Breast epithelium (tissue), 3 donors: ENCODE measurements around the gene GCNT4.

ENCODE experiments used
- POLR2A ChIP-seq: fragments of 450-650 bp; IDR thresholded peaks from one replicate; pipeline ENCODE4 v1.6.1; 2016; ENCODE audit warnings: antibody characterized with exemption, mild to moderate bottlenecking, moderate library complexity
- TF ChIP-seq, protein P1 (sequence below), 3 donors: fragments of 450-650 bp; IDR thresholded peaks; one replicate each; pipeline ENCODE4 v1.5.1; 2016 to 2017; ENCODE audit warnings: antibody characterized with exemption in 3 of 3, mild to moderate bottlenecking in 3 of 3, moderate library complexity in 3 of 3

DNA sequence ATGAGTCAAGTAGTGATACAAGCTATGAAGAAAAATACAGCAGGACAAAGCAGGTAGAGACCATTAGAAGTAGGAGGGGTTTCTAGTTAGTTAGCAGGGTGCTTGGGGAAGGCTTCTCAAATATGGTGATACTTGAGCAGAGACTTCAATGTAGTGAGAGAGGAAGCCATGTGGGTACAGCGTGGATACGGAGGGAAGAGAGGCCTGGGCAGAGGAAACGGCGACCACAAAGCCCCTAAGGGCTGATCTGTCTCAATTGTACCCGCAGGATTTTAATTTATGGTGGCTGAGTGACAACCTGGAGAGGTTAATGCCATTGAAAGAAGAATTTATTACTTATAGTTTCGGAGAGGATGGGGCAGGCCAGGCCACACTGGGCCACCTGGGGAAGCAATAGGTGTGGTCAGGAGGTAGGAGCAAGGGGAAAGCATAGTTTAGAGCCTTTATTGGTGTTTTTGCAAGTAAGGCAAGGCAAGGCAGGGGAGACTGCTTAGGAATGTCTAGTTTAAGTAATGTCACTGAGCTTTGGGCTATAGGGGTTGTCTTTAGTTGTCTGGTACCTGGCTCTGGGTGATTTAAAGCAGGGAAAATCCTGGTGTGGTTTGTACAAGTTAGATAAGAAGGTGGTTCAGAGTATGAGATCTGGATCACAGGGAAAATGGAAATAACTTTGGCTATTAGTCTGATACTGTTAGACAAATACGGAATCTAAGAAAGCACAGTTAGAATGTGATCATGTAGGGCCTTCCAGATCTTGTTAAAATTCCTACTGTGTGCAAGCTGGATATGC is 42.6 kb downstream of the GCNT4 start:
- TF ChIP-seq, protein P1, sequence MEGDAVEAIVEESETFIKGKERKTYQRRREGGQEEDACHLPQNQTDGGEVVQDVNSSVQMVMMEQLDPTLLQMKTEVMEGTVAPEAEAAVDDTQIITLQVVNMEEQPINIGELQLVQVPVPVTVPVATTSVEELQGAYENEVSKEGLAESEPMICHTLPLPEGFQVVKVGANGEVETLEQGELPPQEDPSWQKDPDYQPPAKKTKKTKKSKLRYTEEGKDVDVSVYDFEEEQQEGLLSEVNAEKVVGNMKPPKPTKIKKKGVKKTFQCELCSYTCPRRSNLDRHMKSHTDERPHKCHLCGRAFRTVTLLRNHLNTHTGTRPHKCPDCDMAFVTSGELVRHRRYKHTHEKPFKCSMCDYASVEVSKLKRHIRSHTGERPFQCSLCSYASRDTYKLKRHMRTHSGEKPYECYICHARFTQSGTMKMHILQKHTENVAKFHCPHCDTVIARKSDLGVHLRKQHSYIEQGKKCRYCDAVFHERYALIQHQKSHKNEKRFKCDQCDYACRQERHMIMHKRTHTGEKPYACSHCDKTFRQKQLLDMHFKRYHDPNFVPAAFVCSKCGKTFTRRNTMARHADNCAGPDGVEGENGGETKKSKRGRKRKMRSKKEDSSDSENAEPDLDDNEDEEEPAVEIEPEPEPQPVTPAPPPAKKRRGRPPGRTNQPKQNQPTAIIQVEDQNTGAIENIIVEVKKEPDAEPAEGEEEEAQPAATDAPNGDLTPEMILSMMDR (IDR thresholded peaks at IDR 0.05), result no peak
- no peak for TF ChIP-seq POLR2A
